B cell (primary cell): ENCODE measurements around the gene TTC28. TPM values are rescaled to one million over a fixed set of nuclear protein-coding genes. Genes with fewer than 3 reads are reported as not detected.

Experiments used
- ATAC-seq: fragments of 200-7000 bp; cut with Tn5 transposase; one replicate; pipeline ENCODE4 v1.10.0; 2021; ENCODE audit warnings: low read depth, mild to moderate bottlenecking, moderate number of reproducible peaks, moderate library complexity
- CTCF ChIA-PET: fragments of 350-600 bp; sonication (Branson Sonifier 250); formaldehyde crosslinking; loops from one replicate; lab custom pipeline; 2021; ENCODE audit warnings: antibody characterized with exemption, inconsistent platforms; lab: Charles Lee
- POLR2A ChIA-PET: fragments of 350-600 bp; sonication (Branson Sonifier 250); formaldehyde crosslinking; loops from one replicate; lab custom pipeline; 2021; ENCODE audit warnings: antibody characterized with exemption; lab: Charles Lee
- DNase-seq: peaks from one replicate; pipeline ENCODE4 v3.0.0; 2013
- H2AFZ ChIP-seq: 2 replicates; pipeline ENCODE4 v1.6.1; 2012; ENCODE audit warnings: mild to moderate bottlenecking, low read depth, low read length; ENCODE audit not compliant: insufficient read depth, poor library complexity, severe bottlenecking
- H3K27ac ChIP-seq, 2 donors: 1 replicate in 1 of 2; 2 replicates in 1 of 2; pipeline ENCODE4 v1.5.1; 2012 to 2013; ENCODE audit warnings: low read length in 2 of 2, mild to moderate bottlenecking in 2 of 2, moderate library complexity in 1 of 2
- H3K27me3 ChIP-seq, 4 experiments: fragments of 200-600 bp in 1 of 4; sonication (generic) in 1 of 4; replicated peaks in 1 of 4; 1 replicate in 2 of 4; 2 replicates in 2 of 4; pipeline versions ENCODE4 v1.6.1 to v1.7.0; 2013 to 2016; ENCODE audit warnings: low read length in 3 of 4, mild to moderate bottlenecking in 2 of 4, mixed read lengths in 1 of 4, moderate library complexity in 1 of 4; ENCODE audit not compliant: insufficient read depth in 4 of 4, control insufficient read depth in 3 of 4; ENCODE audit errors: control extremely low read depth in 1 of 4
- H3K36me3 ChIP-seq, 2 experiments: replicated peaks in 1 of 2; 1 replicate in 1 of 2; 2 replicates in 1 of 2; pipeline versions ENCODE4 v1.6.1 to v1.7.1; 2013; ENCODE audit warnings: low read length in 1 of 2; ENCODE audit not compliant: insufficient read depth in 2 of 2, control insufficient read depth in 1 of 2; ENCODE audit errors: control extremely low read depth in 1 of 2, extremely low read depth in 1 of 2
- H3K4me1 ChIP-seq, 2 donors: fragments of 200-600 bp in 1 of 2; sonication (generic) in 1 of 2; 1 replicate in 1 of 2; 2 replicates in 1 of 2; pipeline versions ENCODE4 v1.5.1 to v1.6.1; 2013 to 2017; ENCODE audit warnings: low read length in 2 of 2; ENCODE audit not compliant: control insufficient read depth in 2 of 2, insufficient read depth in 2 of 2
- H3K4me2 ChIP-seq: replicated peaks from 2 replicates; pipeline ENCODE3; 2012; ENCODE audit warnings: mild to moderate bottlenecking, low read depth, low read length; ENCODE audit not compliant: poor library complexity, severe bottlenecking
- H3K4me3 ChIP-seq, 5 experiments: fragments of 200-600 bp in 1 of 5; sonication (generic) in 1 of 5; 1 replicate in 3 of 5; 2 replicates in 2 of 5; pipeline versions ENCODE4 v1.5.1 to v1.7.0; 2011 to 2016; ENCODE audit warnings: low read length in 4 of 5, mild to moderate bottlenecking in 4 of 5, low read depth in 2 of 5, control low read depth in 1 of 5, moderate library complexity in 1 of 5; ENCODE audit not compliant: insufficient read depth in 1 of 5; ENCODE audit errors: control extremely low read depth in 1 of 5, extremely low read depth in 1 of 5
- H3K79me2 ChIP-seq: fragments of 200-600 bp; sonication (generic); one replicate; pipeline ENCODE4 v1.6.0; 2016; ENCODE audit warnings: low read length; ENCODE audit not compliant: control insufficient read depth, insufficient read depth
- H3K9ac ChIP-seq: fragments of 200-600 bp; sonication (generic); 2 replicates; pipeline ENCODE4 v1.6.1; 2017; ENCODE audit warnings: mild to moderate bottlenecking, low read length, moderate library complexity
- H3K9me3 ChIP-seq, 3 donors: one replicate each; pipeline versions ENCODE4 v1.6.1 to v1.7.1; 2013; ENCODE audit warnings: low read length in 2 of 3; ENCODE audit not compliant: control insufficient read depth in 2 of 3, insufficient read depth in 1 of 3; ENCODE audit errors: control extremely low read depth in 1 of 3
- H4K20me1 ChIP-seq: 2 replicates; pipeline ENCODE4 v1.6.0; 2012; ENCODE audit warnings: mild to moderate bottlenecking, low read length; ENCODE audit not compliant: insufficient read depth, control insufficient read depth, poor library complexity, severe bottlenecking
- H3K27ac Mint-ChIP-seq: one replicate; pipeline ENCODE4 v1.8.0; 2021; ENCODE audit warnings: mixed read lengths
- H3K27me3 Mint-ChIP-seq: one replicate; pipeline ENCODE4 v1.8.0; 2021; ENCODE audit warnings: mixed read lengths
- H3K4me1 Mint-ChIP-seq: one replicate; pipeline ENCODE4 v1.8.0; 2021; ENCODE audit warnings: mixed read lengths
- H3K4me3 Mint-ChIP-seq: one replicate; pipeline ENCODE4 v1.8.0; 2021; ENCODE audit warnings: mixed read lengths
- H3K9me3 Mint-ChIP-seq: one replicate; pipeline ENCODE4 v1.8.0; 2022; ENCODE audit warnings: mixed read lengths; ENCODE audit not compliant: insufficient read depth
- EZH2 ChIP-seq: IDR thresholded peaks from 2 replicates; pipeline ENCODE4 v1.6.1; 2012; ENCODE audit warnings: borderline replicate concordance, low read depth, mild to moderate bottlenecking, moderate library complexity, low read length; ENCODE audit not compliant: insufficient read depth, poor library complexity, severe bottlenecking
- WGBS: methylation state at CpG from one replicate; pipeline ENCODE4 v1.1.5; 2013; ENCODE audit warnings: missing lambda C conversion rate; ENCODE audit not compliant: insufficient coverage; 5-methylcytosine and 5-hydroxymethylcytosine counted together
- intact Hi-C: fragments of 100-400 bp; cut with micrococcal nuclease; formaldehyde crosslinking; loops from one replicate; pipeline ENCODE4 v1.10.0; 2022
- polyA plus RNA-seq: library from polyadenylated mRNA; depleted of rRNA; stranded (reverse); fragments of >200 nt; gene quantifications from 2 replicates; pipeline ENCODE4 v1.2.3, GENCODE V29; 2012
- total RNA-seq, 2 donors: library from RNA; stranded (reverse); fragments of 120-200 nt in 1 of 2; gene quantifications; 1 replicate in 1 of 2; 2 replicates in 1 of 2; pipeline versions ENCODE4 v1.2.3 to v1.2.4, GENCODE V29; 2013 to 2022
- TF ChIP-seq, protein P1 (sequence below): fragments of 200-600 bp; IDR thresholded peaks from one replicate; pipeline ENCODE4 v1.8.0; 2022; ENCODE audit warnings: antibody characterized with exemption, mild to moderate bottlenecking

The TTC28 gene
- total and polyA plus RNA-seq, 2 donors (not counting 1 experiment from before 2014, with no cell fraction given), result 4.5 to 7.3 TPM

DNA sequence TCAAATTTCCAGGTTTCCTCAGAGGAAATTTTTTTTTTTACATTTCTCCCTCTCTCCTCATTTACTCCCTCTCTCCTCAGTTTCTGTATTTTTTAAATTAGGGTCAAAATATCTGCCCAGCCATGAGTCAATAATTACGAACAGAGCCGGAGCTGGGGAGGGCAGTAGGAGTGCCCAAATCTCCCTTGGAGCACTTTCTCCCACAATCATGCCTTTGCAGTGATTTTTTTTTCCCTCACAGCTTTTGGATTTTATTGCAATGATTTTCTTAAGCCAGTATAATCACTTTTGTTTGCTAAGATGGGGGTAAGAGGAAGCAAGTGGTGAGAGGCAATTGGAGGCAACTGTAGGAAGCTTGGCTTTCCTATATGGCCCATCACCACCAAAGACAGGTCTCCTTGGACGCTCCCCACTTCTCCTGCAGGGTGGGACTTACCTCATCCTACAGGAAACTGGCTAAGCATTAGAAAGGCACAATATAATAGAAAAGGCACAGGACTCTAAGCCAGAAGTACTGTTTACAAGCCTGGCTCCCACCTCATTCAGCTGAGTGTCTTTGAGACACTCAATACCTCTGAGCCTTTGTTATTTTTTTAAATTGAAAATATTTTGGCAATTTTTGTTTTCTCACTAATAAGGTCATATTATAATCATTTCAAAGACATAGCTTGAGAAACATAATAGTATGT, 568.0 kb downstream of the TTC28 start:
- Mint-ChIP-seq H3K9me3 (no peaks in the 10 kb centered on the region), H3K4me3 (no peak overlapping the region), H3K4me1 (no peaks in the 10 kb centered on the region), H3K27ac (no peak overlapping the region), H3K27me3 (no peaks in the 10 kb centered on the region)
- no peaks in the 10 kb centered on the region for H3K79me2 ChIP-seq
- H3K27ac ChIP-seq, result no peak overlapping the region
- no peak overlapping the region for H3K4me2 ChIP-seq
- no peaks in the 10 kb centered on the region for H3K36me3 ChIP-seq
- TF ChIP-seq, protein P1, sequence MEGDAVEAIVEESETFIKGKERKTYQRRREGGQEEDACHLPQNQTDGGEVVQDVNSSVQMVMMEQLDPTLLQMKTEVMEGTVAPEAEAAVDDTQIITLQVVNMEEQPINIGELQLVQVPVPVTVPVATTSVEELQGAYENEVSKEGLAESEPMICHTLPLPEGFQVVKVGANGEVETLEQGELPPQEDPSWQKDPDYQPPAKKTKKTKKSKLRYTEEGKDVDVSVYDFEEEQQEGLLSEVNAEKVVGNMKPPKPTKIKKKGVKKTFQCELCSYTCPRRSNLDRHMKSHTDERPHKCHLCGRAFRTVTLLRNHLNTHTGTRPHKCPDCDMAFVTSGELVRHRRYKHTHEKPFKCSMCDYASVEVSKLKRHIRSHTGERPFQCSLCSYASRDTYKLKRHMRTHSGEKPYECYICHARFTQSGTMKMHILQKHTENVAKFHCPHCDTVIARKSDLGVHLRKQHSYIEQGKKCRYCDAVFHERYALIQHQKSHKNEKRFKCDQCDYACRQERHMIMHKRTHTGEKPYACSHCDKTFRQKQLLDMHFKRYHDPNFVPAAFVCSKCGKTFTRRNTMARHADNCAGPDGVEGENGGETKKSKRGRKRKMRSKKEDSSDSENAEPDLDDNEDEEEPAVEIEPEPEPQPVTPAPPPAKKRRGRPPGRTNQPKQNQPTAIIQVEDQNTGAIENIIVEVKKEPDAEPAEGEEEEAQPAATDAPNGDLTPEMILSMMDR, result no peak
- TF ChIP-seq EZH2, result no peak
- 75% methylated on average over 2 of the region's 3 CpGs for WGBS
- ATAC-seq (no peak), DNase-seq (no peak)
- no peak overlapping the region for H3K9ac ChIP-seq
- no peak overlapping the region for H3K4me3 ChIP-seq
- H2AFZ ChIP-seq, result no peak overlapping the region
- peaks cover 0 to 4% (median 0%) of the 10 kb centered on the region in 4 experiments for H3K27me3 ChIP-seq
- intact Hi-C loops, result no loop called here
- ChIA-PET CTCF (no interaction called here), POLR2A (no interaction called here)
- H3K9me3 ChIP-seq, result no peaks in the 10 kb centered on the region
- H3K4me1 ChIP-seq, result no peaks in the 10 kb centered on the region
- no peaks in the 10 kb centered on the region for H4K20me1 ChIP-seq

DNA sequence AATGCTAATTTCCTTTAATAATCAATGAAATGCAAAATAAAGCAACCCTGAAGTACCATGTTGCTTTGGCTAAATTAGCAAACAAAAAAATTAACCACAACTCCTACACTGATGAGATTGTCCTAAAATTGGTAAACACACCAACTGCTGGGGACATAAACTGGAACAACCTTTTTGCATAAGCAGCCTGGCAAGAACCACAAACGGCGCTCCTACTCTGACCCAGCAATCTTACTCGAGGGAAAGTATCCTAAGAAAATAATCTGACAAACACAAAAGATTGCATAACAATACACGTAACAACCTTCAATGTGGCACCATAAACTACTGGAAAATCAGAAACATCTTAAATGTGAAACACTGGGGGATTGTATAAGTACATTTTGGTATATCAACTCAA, 570.8 kb downstream of the TTC28 start:
- ATAC-seq, result no peak
- no peaks in the 10 kb centered on the region for H3K9me3 ChIP-seq
- H3K9ac ChIP-seq, result no peak overlapping the region
- CTCF ChIA-PET, result interaction anchor here (0.5 kb wide), 1 partner anchor 953 kb away, joined by 3 read pairs; the partner anchor contains the start of gene C22orf31
- no peaks in the 10 kb centered on the region for H4K20me1 ChIP-seq
- TF ChIP-seq, protein P1, result no peak
- no peak for TF ChIP-seq EZH2
- no peaks in the 10 kb centered on the region for H3K27me3 Mint-ChIP-seq
- H2AFZ ChIP-seq, result no peak overlapping the region
- no peak overlapping the region for H3K27ac Mint-ChIP-seq
- H3K4me3 Mint-ChIP-seq, result no peak overlapping the region
- no peak overlapping the region for H3K4me3 ChIP-seq
- no peaks in the 10 kb centered on the region for H3K9me3 Mint-ChIP-seq
- no CpG with 5 or more reads among the region's 4 CpGs for WGBS
- no peaks in the 10 kb centered on the region for H3K4me1 ChIP-seq
- no peaks in the 10 kb centered on the region for H3K36me3 ChIP-seq
- no peak overlapping the region for H3K27ac ChIP-seq
- intact Hi-C loops, result no loop called here
- POLR2A ChIA-PET, result no interaction called here
- no peaks in the 10 kb centered on the region for H3K4me1 Mint-ChIP-seq
- no peak for DNase-seq
- H3K79me2 ChIP-seq, result no peaks in the 10 kb centered on the region
- H3K27me3 ChIP-seq, result no peaks in the 10 kb centered on the region
- H3K4me2 ChIP-seq, result no peak overlapping the region
